ENCODE results near the gene NRP2. TPM values are rescaled to one million over a fixed set of nuclear protein-coding genes. Genes with fewer than 3 reads are reported as not detected.

Gene NRP2
- total RNA-seq, 1 donor from 2014 or later, result 76.7 TPM

DNA sequence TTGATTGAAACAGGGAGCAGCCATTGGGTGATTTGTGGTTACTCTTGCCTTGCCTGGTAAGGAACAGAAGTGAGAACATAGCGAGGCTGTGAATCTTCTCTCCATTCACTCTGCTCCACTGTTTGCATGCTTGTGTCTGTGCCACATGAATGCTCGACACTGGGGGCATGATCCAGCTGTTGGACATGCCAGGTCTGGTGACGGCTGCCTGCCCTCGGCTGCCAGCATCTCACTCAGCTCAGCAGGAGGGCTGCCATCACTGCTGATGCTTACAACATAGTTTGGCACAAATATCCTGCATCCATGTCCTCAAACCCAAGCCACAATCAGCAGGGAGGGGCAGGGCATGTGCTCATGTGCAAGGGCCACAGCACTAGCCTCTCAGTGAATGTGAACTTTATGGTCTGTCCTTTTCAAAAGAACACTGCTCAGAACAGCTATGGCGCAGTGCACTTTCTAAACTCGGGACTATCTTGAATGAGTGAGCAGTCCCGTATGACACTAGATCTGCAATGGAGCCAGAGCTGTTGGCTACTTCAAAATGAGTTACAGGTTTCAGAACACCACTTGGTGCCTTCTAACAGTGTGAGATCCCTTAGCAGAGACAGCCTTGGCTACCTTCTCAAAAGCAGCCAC is 126.3 kb downstream of the NRP2 start:
- H3K27me3 Mint-ChIP-seq (ENCODE audit: low read depth, unreplicated experiment), result peaks cover 47% of the 10 kb centered on the region
- Histone ChIP-seq H3K79me2 (ENCODE audit: insufficient read depth, low read length) (no peaks in the 10 kb centered on the region), H3K4me1 (ENCODE audit: insufficient read depth, low read length) (no peaks in the 10 kb centered on the region), H3K27ac (ENCODE audit: low read depth, low read length) (no peak overlapping the region), H3K4me2 (ENCODE audit: low read length) (no peak overlapping the region), H3K9ac (ENCODE audit: low read length) (no peak overlapping the region), H2AFZ (ENCODE audit: low read depth, low read length) (no peak overlapping the region), H3K27me3 (ENCODE audit: insufficient read depth, low read length) (peaks cover 8% of the 10 kb centered on the region), H3K36me3 (ENCODE audit: insufficient read depth, low read length) (no peaks in the 10 kb centered on the region), H3K9me3 (ENCODE audit: insufficient read depth, low read depth, low read length) (no peaks in the 10 kb centered on the region), H3K4me3 (ENCODE audit: insufficient read depth, low read depth, low read length) (no peak overlapping the region), H4K20me1 (ENCODE audit: insufficient read depth, low read length) (no peaks in the 10 kb centered on the region)
- no peak overlapping the region for H3K27ac Mint-ChIP-seq (ENCODE audit: unreplicated experiment)
- no peak for TF ChIP-seq EZH2 (IDR thresholded peaks at IDR 0.05; ENCODE audit: insufficient read depth, low read length)
- TF ChIP-seq, protein P1, sequence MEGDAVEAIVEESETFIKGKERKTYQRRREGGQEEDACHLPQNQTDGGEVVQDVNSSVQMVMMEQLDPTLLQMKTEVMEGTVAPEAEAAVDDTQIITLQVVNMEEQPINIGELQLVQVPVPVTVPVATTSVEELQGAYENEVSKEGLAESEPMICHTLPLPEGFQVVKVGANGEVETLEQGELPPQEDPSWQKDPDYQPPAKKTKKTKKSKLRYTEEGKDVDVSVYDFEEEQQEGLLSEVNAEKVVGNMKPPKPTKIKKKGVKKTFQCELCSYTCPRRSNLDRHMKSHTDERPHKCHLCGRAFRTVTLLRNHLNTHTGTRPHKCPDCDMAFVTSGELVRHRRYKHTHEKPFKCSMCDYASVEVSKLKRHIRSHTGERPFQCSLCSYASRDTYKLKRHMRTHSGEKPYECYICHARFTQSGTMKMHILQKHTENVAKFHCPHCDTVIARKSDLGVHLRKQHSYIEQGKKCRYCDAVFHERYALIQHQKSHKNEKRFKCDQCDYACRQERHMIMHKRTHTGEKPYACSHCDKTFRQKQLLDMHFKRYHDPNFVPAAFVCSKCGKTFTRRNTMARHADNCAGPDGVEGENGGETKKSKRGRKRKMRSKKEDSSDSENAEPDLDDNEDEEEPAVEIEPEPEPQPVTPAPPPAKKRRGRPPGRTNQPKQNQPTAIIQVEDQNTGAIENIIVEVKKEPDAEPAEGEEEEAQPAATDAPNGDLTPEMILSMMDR (IDR thresholded peaks at IDR 0.05; ENCODE audit: insufficient read depth, low read depth, low read length), result no peak
- no peaks in the 10 kb centered on the region for H3K4me1 Mint-ChIP-seq (ENCODE audit: low read depth, unreplicated experiment)
- H3K36me3 Mint-ChIP-seq (ENCODE audit: low read depth, unreplicated experiment), result no peaks in the 10 kb centered on the region
- FAIRE-seq (no peak), DNase-seq (ENCODE audit: low read depth) (no peak)
- no peaks in the 10 kb centered on the region for H3K9me3 Mint-ChIP-seq (ENCODE audit: unreplicated experiment)
- no peak overlapping the region for H3K4me3 Mint-ChIP-seq (ENCODE audit: unreplicated experiment)

DNA sequence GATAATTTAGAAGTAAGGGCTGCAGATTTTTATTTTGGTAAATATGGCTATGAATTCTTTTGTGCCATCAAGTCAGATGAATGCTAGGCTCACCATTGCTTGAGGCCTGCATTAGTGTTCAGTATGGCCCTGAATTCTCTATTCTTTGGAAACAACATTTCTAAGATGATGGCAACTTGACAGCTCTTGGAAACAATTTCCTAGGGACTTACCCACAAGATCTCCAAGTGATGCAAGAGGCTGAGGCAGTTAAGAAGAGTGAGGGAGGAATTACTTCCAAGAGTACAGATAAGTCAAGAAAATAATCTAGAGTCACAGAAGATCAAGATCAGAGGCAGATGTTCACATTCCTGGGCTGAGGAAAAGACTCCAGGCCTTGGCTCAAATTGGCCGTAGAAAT is 129.1 kb downstream of the NRP2 start:
- Histone ChIP-seq H3K4me1 (ENCODE audit: insufficient read depth, low read length) (no peaks in the 10 kb centered on the region), H3K36me3 (ENCODE audit: insufficient read depth, low read length) (no peaks in the 10 kb centered on the region), H4K20me1 (ENCODE audit: insufficient read depth, low read length) (no peaks in the 10 kb centered on the region), H3K27ac (ENCODE audit: low read depth, low read length) (no peak overlapping the region), H3K79me2 (ENCODE audit: insufficient read depth, low read length) (no peaks in the 10 kb centered on the region), H3K4me3 (ENCODE audit: insufficient read depth, low read depth, low read length) (no peak overlapping the region), H3K9me3 (ENCODE audit: insufficient read depth, low read depth, low read length) (no peaks in the 10 kb centered on the region), H3K4me2 (ENCODE audit: low read length) (no peak overlapping the region), H3K9ac (ENCODE audit: low read length) (no peak overlapping the region), H3K27me3 (ENCODE audit: insufficient read depth, low read length) (peaks cover 8% of the 10 kb centered on the region), H2AFZ (ENCODE audit: low read depth, low read length) (no peak overlapping the region)
- Mint-ChIP-seq H3K36me3 (ENCODE audit: low read depth, unreplicated experiment) (no peaks in the 10 kb centered on the region), H3K4me3 (ENCODE audit: unreplicated experiment) (no peak overlapping the region), H3K27ac (ENCODE audit: unreplicated experiment) (no peak overlapping the region), H3K27me3 (ENCODE audit: low read depth, unreplicated experiment) (peaks cover 35% of the 10 kb centered on the region), H3K4me1 (ENCODE audit: low read depth, unreplicated experiment) (no peaks in the 10 kb centered on the region), H3K9me3 (ENCODE audit: unreplicated experiment) (no peaks in the 10 kb centered on the region)
- FAIRE-seq, result no peak
- DNase-seq (ENCODE audit: low read depth), result no peak
- TF ChIP-seq, protein P1 (IDR thresholded peaks at IDR 0.05; ENCODE audit: insufficient read depth, low read depth, low read length), result no peak
- TF ChIP-seq EZH2 (IDR thresholded peaks at IDR 0.05; ENCODE audit: insufficient read depth, low read length), result no peak

DNA sequence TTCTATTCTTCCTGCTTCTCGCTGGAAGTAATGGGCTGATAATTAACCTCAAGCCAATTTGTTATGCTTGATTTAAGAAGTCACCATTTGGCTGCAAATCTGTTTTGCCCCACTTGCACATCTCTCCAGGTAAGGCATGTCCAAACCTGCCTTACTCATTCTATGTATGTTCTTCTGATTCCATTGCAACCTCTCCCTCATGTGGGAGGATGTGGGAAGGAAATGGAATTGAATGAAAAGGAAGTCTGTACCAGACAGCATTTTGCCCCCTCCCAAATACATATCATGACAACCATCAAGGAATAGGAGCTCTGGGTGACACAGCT is 131.7 kb downstream of the NRP2 start:
- Histone ChIP-seq H3K4me1 (ENCODE audit: insufficient read depth, low read length) (no peaks in the 10 kb centered on the region), H3K36me3 (ENCODE audit: insufficient read depth, low read length) (no peaks in the 10 kb centered on the region), H3K79me2 (ENCODE audit: insufficient read depth, low read length) (no peaks in the 10 kb centered on the region), H3K27me3 (ENCODE audit: insufficient read depth, low read length) (peaks cover 6% of the 10 kb centered on the region), H3K27ac (ENCODE audit: low read depth, low read length) (no peak overlapping the region), H3K4me3 (ENCODE audit: insufficient read depth, low read depth, low read length) (no peak overlapping the region), H3K9me3 (ENCODE audit: insufficient read depth, low read depth, low read length) (no peaks in the 10 kb centered on the region), H3K9ac (ENCODE audit: low read length) (no peak overlapping the region), H2AFZ (ENCODE audit: low read depth, low read length) (no peak overlapping the region), H4K20me1 (ENCODE audit: insufficient read depth, low read length) (no peaks in the 10 kb centered on the region), H3K4me2 (ENCODE audit: low read length) (no peak overlapping the region)
- Mint-ChIP-seq H3K27me3 (ENCODE audit: low read depth, unreplicated experiment) (peaks cover 20% of the 10 kb centered on the region), H3K4me1 (ENCODE audit: low read depth, unreplicated experiment) (no peaks in the 10 kb centered on the region), H3K4me3 (ENCODE audit: unreplicated experiment) (no peak overlapping the region), H3K36me3 (ENCODE audit: low read depth, unreplicated experiment) (no peaks in the 10 kb centered on the region), H3K27ac (ENCODE audit: unreplicated experiment) (no peak overlapping the region), H3K9me3 (ENCODE audit: unreplicated experiment) (no peaks in the 10 kb centered on the region)
- TF ChIP-seq, protein P1 (IDR thresholded peaks at IDR 0.05; ENCODE audit: insufficient read depth, low read depth, low read length), result no peak
- TF ChIP-seq EZH2 (IDR thresholded peaks at IDR 0.05; ENCODE audit: insufficient read depth, low read length), result no peak
- DNase-seq (ENCODE audit: low read depth), result no peak
- no peak for FAIRE-seq

Data from astrocyte (in vitro differentiated cells and primary cell).